ENCODE data around the gene MNT. TPM values are rescaled to one million over a fixed set of nuclear protein-coding genes. Genes with fewer than 3 reads are reported as not detected.

The MNT gene
- total RNA-seq, 1 donor from 2014 or later = 32.6 TPM

DNA sequence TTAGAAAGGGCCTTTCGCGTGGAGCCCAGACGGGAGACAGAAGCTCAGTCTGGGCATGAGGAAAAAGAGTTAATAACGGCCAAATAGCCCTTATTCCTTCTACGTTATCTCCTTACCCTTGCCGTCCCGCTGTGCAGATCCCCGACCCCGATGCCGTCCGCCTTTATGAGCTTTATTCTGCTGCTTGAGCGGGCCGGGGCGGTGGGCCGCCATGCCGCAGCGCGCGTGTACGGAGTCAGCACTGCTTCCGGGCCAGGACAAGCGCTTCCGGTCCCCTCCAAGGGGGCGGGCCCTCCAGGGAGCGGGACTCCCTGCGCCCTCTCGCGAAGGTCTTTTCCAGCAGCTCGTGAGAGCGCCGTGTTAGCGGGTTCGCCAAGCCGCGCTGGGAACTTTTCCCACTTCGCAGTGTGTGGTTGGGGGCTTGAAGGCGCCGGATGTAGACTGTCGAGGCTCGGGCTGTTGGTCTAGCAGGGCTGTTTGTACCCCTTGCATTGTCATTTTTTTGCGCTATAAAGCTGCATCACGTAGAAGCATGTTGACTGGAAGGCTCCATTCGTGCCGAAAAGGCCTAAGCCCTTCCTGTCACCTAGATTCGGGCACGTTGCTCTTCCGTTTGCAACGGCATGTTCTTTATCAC lies 64.5 kb downstream of the MNT start, which contains the start of gene TSR1:
TSR1 (minus strand) TSS at position 243 of the 637 bp plus-strand sequence; CDS start at position 213, 30 bp downstream.
- peak; percentile 93 for DNase-seq
- intact Hi-C loops (cut with DNase I) = no loop called here
- peaks cover 14% of the 10 kb centered on the region for H3K4me1 ChIP-seq
- peak within 1 kb of the TSS; percentile 84 for H3K27ac ChIP-seq
- H3K36me3 ChIP-seq = peaks cover 41% of the 10 kb centered on the region
- peak; percentile 97 for ATAC-seq
- peak within 1 kb of the TSS; percentile 86 for H3K4me3 ChIP-seq
- no peaks in the 10 kb centered on the region for H3K27me3 ChIP-seq (ENCODE audit: low read depth)
- no peaks in the 10 kb centered on the region for H3K9me3 ChIP-seq
- TF ChIP-seq, protein P1, sequence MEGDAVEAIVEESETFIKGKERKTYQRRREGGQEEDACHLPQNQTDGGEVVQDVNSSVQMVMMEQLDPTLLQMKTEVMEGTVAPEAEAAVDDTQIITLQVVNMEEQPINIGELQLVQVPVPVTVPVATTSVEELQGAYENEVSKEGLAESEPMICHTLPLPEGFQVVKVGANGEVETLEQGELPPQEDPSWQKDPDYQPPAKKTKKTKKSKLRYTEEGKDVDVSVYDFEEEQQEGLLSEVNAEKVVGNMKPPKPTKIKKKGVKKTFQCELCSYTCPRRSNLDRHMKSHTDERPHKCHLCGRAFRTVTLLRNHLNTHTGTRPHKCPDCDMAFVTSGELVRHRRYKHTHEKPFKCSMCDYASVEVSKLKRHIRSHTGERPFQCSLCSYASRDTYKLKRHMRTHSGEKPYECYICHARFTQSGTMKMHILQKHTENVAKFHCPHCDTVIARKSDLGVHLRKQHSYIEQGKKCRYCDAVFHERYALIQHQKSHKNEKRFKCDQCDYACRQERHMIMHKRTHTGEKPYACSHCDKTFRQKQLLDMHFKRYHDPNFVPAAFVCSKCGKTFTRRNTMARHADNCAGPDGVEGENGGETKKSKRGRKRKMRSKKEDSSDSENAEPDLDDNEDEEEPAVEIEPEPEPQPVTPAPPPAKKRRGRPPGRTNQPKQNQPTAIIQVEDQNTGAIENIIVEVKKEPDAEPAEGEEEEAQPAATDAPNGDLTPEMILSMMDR (IDR thresholded peaks at IDR 0.05) = peak; percentile 39

DNA sequence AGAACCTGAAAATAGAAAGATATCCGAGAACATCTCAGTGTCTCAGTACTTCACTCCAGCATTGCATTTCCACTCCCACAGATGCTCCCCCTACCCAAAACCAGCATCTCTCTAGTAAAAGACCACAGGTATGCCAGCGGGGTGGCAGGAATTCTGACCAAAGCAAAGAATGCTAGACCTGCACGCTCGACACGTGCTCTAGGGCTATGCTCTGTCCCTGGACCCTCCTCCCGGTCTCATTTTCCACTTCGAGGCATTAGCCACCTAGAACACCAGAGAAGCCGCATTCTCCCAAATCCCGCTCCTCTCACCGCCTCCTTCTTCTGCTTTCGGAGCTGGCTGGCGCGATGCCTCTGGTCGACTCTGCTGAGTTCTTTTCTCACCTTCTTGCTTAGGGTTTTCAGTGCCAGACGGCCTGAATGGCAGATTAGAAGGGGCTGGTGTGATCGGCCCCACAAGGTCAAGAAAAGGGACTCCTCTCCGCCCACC lies 65.1 kb downstream of the MNT start:
- intact Hi-C loops (cut with DNase I) = no loop called here
- TF ChIP-seq, protein P1 (IDR thresholded peaks at IDR 0.05) = no peak
- Histone ChIP-seq H3K4me3 (peak overlapping the region; percentile 86), H3K36me3 (peaks cover 47% of the 10 kb centered on the region), H3K4me1 (peaks cover 14% of the 10 kb centered on the region), H3K27me3 (ENCODE audit: low read depth) (no peaks in the 10 kb centered on the region), H3K27ac (peak overlapping the region; percentile 84), H3K9me3 (no peaks in the 10 kb centered on the region)
- no peak for ATAC-seq
- DNase-seq = no peak

Other genes with a start within 250 kb of the MNT start
- 33.8 TPM for gene SMG6, start 97.3 kb downstream of the MNT start, total RNA-seq
- gene SRR, start 97.1 kb downstream of the MNT start, total RNA-seq = 12.2 TPM
- 18.8 TPM for gene TSR1, start 64.6 kb downstream of the MNT start, total RNA-seq
- gene SGSM2, start 63.6 kb downstream of the MNT start, total RNA-seq = 55.4 TPM
- gene METTL16, start 110.8 kb upstream of the MNT start, total RNA-seq = 32.0 TPM
- gene PAFAH1B1, start 192.6 kb upstream of the MNT start, total RNA-seq = 129 TPM